Measurements from ENCODE around the gene HDHD3.
"Not testable (repeated sequence)": the region's sequence is repeated elsewhere in the genome, so short reads cannot be mapped to it uniquely, and the experiment has no call there.

HDHD3 gene

GRCh38 chr9:113365652-113366051, 11.1 kb downstream of the HDHD3 start:
- not testable (repeated sequence) for DNase-seq (ENCODE audit: low read depth in 2 of 3, low spot score in 1 of 3)

GRCh38 chr9:113364951-113365350, 11.8 kb downstream of the HDHD3 start:
- no peak for DNase-seq (ENCODE audit: low read depth in 2 of 3, low spot score in 1 of 3)

- DNase-seq (ENCODE audit: low read depth in 2 of 3, low spot score in 1 of 3), result no peak
Observed at GRCh38 chr9:113363336-113363735, 13.4 kb downstream of the HDHD3 start.

- DNase-seq (ENCODE audit: low read depth in 2 of 3, low spot score in 1 of 3), result no peak
Observed at GRCh38 chr9:113361304-113362018, 15.3 kb downstream of the HDHD3 start.

- DNase-seq (ENCODE audit: low read depth in 2 of 3, low spot score in 1 of 3), result no peak
Observed at GRCh38 chr9:113360242-113360842, 16.4 kb downstream of the HDHD3 start.

- DNase-seq (ENCODE audit: low read depth in 2 of 3, low spot score in 1 of 3), result no peak
Observed at GRCh38 chr9:113359385-113359784, 17.4 kb downstream of the HDHD3 start.

- DNase-seq (ENCODE audit: low read depth in 2 of 3, low spot score in 1 of 3), result no peak
Observed at GRCh38 chr9:113356686-113357292, 20.0 kb downstream of the HDHD3 start.

GRCh38 chr9:113355040-113355596, 21.7 kb downstream of the HDHD3 start:
- no peak for DNase-seq (ENCODE audit: low read depth in 2 of 3, low spot score in 1 of 3)

- DNase-seq (ENCODE audit: low read depth in 2 of 3, low spot score in 1 of 3), result no peak
Observed at GRCh38 chr9:113352411-113352810, 24.4 kb downstream of the HDHD3 start.

- no peak for DNase-seq (ENCODE audit: low read depth in 2 of 3, low spot score in 1 of 3)
Observed at GRCh38 chr9:113352006-113352405, 24.8 kb downstream of the HDHD3 start.

GRCh38 chr9:113350937-113351336, 25.8 kb downstream of the HDHD3 start:
- DNase-seq (ENCODE audit: low read depth in 2 of 3, low spot score in 1 of 3), result no peak

- no peak for DNase-seq (ENCODE audit: low read depth in 2 of 3, low spot score in 1 of 3)
Observed at GRCh38 chr9:113350107-113350661, 26.6 kb downstream of the HDHD3 start.

- no peak for DNase-seq (ENCODE audit: low read depth in 2 of 3, low spot score in 1 of 3)
Observed at GRCh38 chr9:113349445-113350094, 27.2 kb downstream of the HDHD3 start, which contains the start of gene BSPRY. Gene BSPRY (plus strand): TSS chr9:113349541. CDS start chr9:113349580, 39 bp downstream.

- no peak for DNase-seq (ENCODE audit: low read depth in 2 of 3, low spot score in 1 of 3)
Observed at GRCh38 chr9:113349066-113349444, 27.7 kb downstream of the HDHD3 start.

- DNase-seq (ENCODE audit: low read depth in 2 of 3, low spot score in 1 of 3), result no peak
Observed at GRCh38 chr9:113348437-113348836, 28.3 kb downstream of the HDHD3 start.

GRCh38 chr9:113345671-113346070, 31.1 kb downstream of the HDHD3 start:
- DNase-seq (ENCODE audit: low read depth in 2 of 3, low spot score in 1 of 3), result no peak

- DNase-seq (ENCODE audit: low read depth in 2 of 3, low spot score in 1 of 3), result no peak
Observed at GRCh38 chr9:113345190-113345589, 31.6 kb downstream of the HDHD3 start.

- no peak for DNase-seq (ENCODE audit: low read depth in 2 of 3, low spot score in 1 of 3)
Observed at GRCh38 chr9:113343732-113344231, 33.0 kb downstream of the HDHD3 start.

GRCh38 chr9:113341712-113342410, 34.9 kb downstream of the HDHD3 start:
- no peak for DNase-seq (ENCODE audit: low read depth in 2 of 3, low spot score in 1 of 3)

- peak; percentile 76 to 85 (median 79) for DNase-seq (ENCODE audit: low read depth in 2 of 3, low spot score in 1 of 3)
Observed at GRCh38 chr9:113340011-113340699, 36.6 kb downstream of the HDHD3 start, which contains the start of gene WDR31. Gene WDR31 (minus strand): TSS chr9:113340275. CDS start chr9:113332022, 8,253 bp downstream.

Data from stimulated activated CD4-positive, alpha-beta T cell treated with anti-CD3 and anti-CD28 coated beads, Interleukin-12 subunit alpha, Interleukin-12 subunit beta, amount 100 ng/mL, for 48 hours (primary cell).